Measurements from ENCODE around the gene APBA3.

GRCh38 chr19:3803114-3803888 lies 41.8 kb upstream of the APBA3 start:
- TF ChIP-seq CTCF (IDR thresholded peaks at IDR 0.05; ENCODE audit: low read length) (no peak), EZH2 (optimal IDR thresholded peaks at IDR 0.05; ENCODE audit: low read depth, low read length) (no peak), EZH2phosphoT487 (IDR thresholded peaks at IDR 0.05; ENCODE audit: low read length) (no peak)

All from MM.1S (cell line).